GM12878 (cell line): ENCODE data around the gene EAF1. TPM values are rescaled to one million over a fixed set of nuclear protein-coding genes. Genes with fewer than 3 reads are reported as not detected.
"Not testable (repeated sequence)": the region's sequence is repeated elsewhere in the genome, so short reads cannot be mapped to it uniquely, and the experiment has no call there.

Experiments
- ATAC-seq: fragments of 200-7000 bp; cut with Tn5 transposase; 3 replicates; pipeline ENCODE4 v1.9.1; 2020; ENCODE audit warnings: mild to moderate bottlenecking, moderate library complexity
- BruUV-seq: library from RNA; stranded (reverse); fragments of 400-500 nt; replicated peaks from 2 replicates; lab custom pipeline; 2021; lab: Mats Ljungman, UMichigan
- CTCF ChIA-PET: fragments of 300-600 bp; sonication (Branson Sonifier 250); formaldehyde crosslinking; extraction: SDS; loops from one replicate; lab custom pipeline; 2021; ENCODE audit warnings: inconsistent platforms; lab: Yijun Ruan, JAX
- POLR2A ChIA-PET: fragments of 350-600 bp; formaldehyde crosslinking; extraction: SDS; loops from one replicate; lab custom pipeline; 2021; ENCODE audit warnings: inconsistent platforms; lab: Charles Lee
- RAD21 ChIA-PET: fragments of 300-600 bp; sonication (Branson Sonifier 250); formaldehyde crosslinking; loops from one replicate; lab custom pipeline; 2023; ENCODE audit warnings: antibody characterized with exemption; ENCODE audit not compliant: unreplicated experiment; lab: Charles Lee
- SMC1A ChIA-PET: fragments of 300-600 bp; sonication (Branson Sonifier 250); formaldehyde crosslinking; loops from one replicate; lab custom pipeline; 2023; ENCODE audit not compliant: unreplicated experiment, uncharacterized antibody; lab: Charles Lee
- DNase-seq: peaks from one replicate; pipeline ENCODE4 v3.0.0-alpha.2; 2011; ENCODE audit warnings: low read depth, low spot score
- FAIRE-seq: peaks from 3 replicates; lab custom pipeline; 2011; peaks lifted over from hg19 to GRCh38; lab: Jason Lieb, UNC
- H2AFZ ChIP-seq: 2 replicates; pipeline ENCODE4 v1.6.0; 2011; ENCODE audit warnings: low read depth, low read length, control low read depth; ENCODE audit not compliant: control insufficient read depth
- H3K27ac ChIP-seq: 2 replicates; pipeline ENCODE4 v1.5.1; 2011; ENCODE audit warnings: control low read depth; ENCODE audit not compliant: control insufficient read depth, insufficient read depth
- H3K27me3 ChIP-seq, 2 experiments: replicated peaks in 1 of 2; 2 replicates each; pipeline versions ENCODE4 v1.6.0 to v1.6.1; 2011; ENCODE audit warnings: low read length in 1 of 2; ENCODE audit not compliant: control insufficient read depth in 2 of 2, insufficient read depth in 2 of 2
- H3K36me3 ChIP-seq, 2 experiments: 2 replicates each; pipeline ENCODE4 v1.5.1; 2011; ENCODE audit warnings: low read length in 1 of 2; ENCODE audit not compliant: control insufficient read depth in 2 of 2, insufficient read depth in 2 of 2
- H3K4me1 ChIP-seq: 2 replicates; pipeline ENCODE4 v1.6.1; 2011; ENCODE audit warnings: mild to moderate bottlenecking, low read length, moderate library complexity, mixed read lengths; ENCODE audit not compliant: control insufficient read depth, insufficient read depth
- H3K4me2 ChIP-seq: 2 replicates; pipeline ENCODE4 v1.6.0; 2011; ENCODE audit warnings: control low read depth; ENCODE audit not compliant: control insufficient read depth, insufficient read depth
- H3K4me3 ChIP-seq: fragments of 200-600 bp; sonication (generic); 2 replicates; pipeline ENCODE4 v1.5.1; 2016
- H3K79me2 ChIP-seq: 2 replicates; pipeline ENCODE4 v1.6.0; 2011; ENCODE audit warnings: low read length; ENCODE audit not compliant: control insufficient read depth, insufficient read depth
- H3K9ac ChIP-seq: 2 replicates; pipeline ENCODE4 v1.8.0; 2011; ENCODE audit warnings: low read length, control low read depth, mixed read lengths; ENCODE audit not compliant: control insufficient read depth, insufficient read depth
- H3K9me3 ChIP-seq: replicated peaks from 3 replicates; pipeline ENCODE4 v1.5.1; 2011; ENCODE audit warnings: mild to moderate bottlenecking, low read length; ENCODE audit not compliant: control insufficient read depth, insufficient read depth
- H4K20me1 ChIP-seq: 2 replicates; pipeline ENCODE4 v1.6.0; 2011; ENCODE audit not compliant: control insufficient read depth, insufficient read depth
- IKZF1 ChIP-seq: fragments of 450-650 bp; conservative IDR thresholded peaks from 2 replicates; pipeline ENCODE4 v1.6.1; 2017; ENCODE audit warnings: antibody characterized with exemption, mild to moderate bottlenecking
- IKZF2 ChIP-seq, 2 experiments: fragments of 450-650 bp; IDR thresholded peaks; 2 replicates each; pipeline ENCODE4 v1.6.1; 2017; ENCODE audit warnings: mild to moderate bottlenecking in 2 of 2, moderate library complexity in 2 of 2
- KDM1A ChIP-seq: fragments of 200-600 bp; sonication (generic); IDR thresholded peaks from 2 replicates; pipeline ENCODE4 v1.6.1; 2016; ENCODE audit warnings: borderline replicate concordance
- MEF2B ChIP-seq: fragments of 450-650 bp; IDR thresholded peaks from 2 replicates; pipeline ENCODE4 v1.6.1; 2018; ENCODE audit warnings: mild to moderate bottlenecking, moderate library complexity; ENCODE audit not compliant: partially characterized antibody, poor library complexity, severe bottlenecking
- MXI1 ChIP-seq: fragments of 150-350 bp; IDR thresholded peaks from 2 replicates; pipeline ENCODE4 v1.6.1; 2011; ENCODE audit warnings: low read depth, mild to moderate bottlenecking, inconsistent platforms, low read length, improper control_type of control experiment
- RELB ChIP-seq: fragments of 450-650 bp; IDR thresholded peaks from 2 replicates; pipeline ENCODE4 v1.6.1; 2017; ENCODE audit warnings: low read depth, mild to moderate bottlenecking, moderate library complexity
- SMARCA5 ChIP-seq: fragments of 450-650 bp; IDR thresholded peaks from 2 replicates; pipeline ENCODE4 v1.6.1; 2017; ENCODE audit warnings: mild to moderate bottlenecking
- ZBTB40 ChIP-seq: fragments of 450-650 bp; IDR thresholded peaks from 2 replicates; pipeline ENCODE4 v1.6.1; 2016; ENCODE audit warnings: mild to moderate bottlenecking, moderate library complexity, borderline replicate concordance
- ZNF217 ChIP-seq: fragments of 450-650 bp; IDR thresholded peaks from 2 replicates; pipeline ENCODE4 v1.6.1; 2017; ENCODE audit warnings: antibody characterized with exemption, mild to moderate bottlenecking
- WGBS: methylation state at CpG from one replicate; pipeline ENCODE4 v1.1.6; 2016; ENCODE audit warnings: low lambda C conversion rate; ENCODE audit not compliant: insufficient replicate concordance, insufficient coverage; ENCODE audit errors: missing lambda C conversion rate; 5-methylcytosine and 5-hydroxymethylcytosine counted together
- in situ Hi-C: fragments of 300-500 bp; cut with MboI; formaldehyde crosslinking; loops from 9 replicates; pipeline ENCODE4 v1.14.3; 2018; ENCODE audit warnings: mixed read lengths
- intact Hi-C: fragments of 100-400 bp; cut with micrococcal nuclease; formaldehyde crosslinking; loops from one replicate; pipeline ENCODE4 v1.14.2; 2022; ENCODE audit not compliant: unreplicated experiment
- polyA plus RNA-seq, 11 experiments: library from polyadenylated mRNA; depleted of rRNA in 4 of 11; unstranded in 6 of 11; stranded (reverse) in 5 of 11; fragments of >200 nt; fragmentation: Nextera tagmentation in 4 of 11; fragmentation: Illumina TruSeq in 1 of 11; extraction: Ambion mirVana in 4 of 11; extraction: Trizol in 1 of 11; gene quantifications; 1 replicate in 1 of 11; 2 replicates in 10 of 11; pipeline versions ENCODE4 v1.2.1 to v1.2.3, GENCODE V29; 2011 to 2016; ENCODE audit warnings: inconsistent platforms in 2 of 11, missing spikeins in 2 of 11, low read depth in 1 of 11
- total RNA-seq, 4 experiments: library from RNA; depleted of rRNA in 3 of 4; stranded (reverse); fragments of >200 nt in 3 of 4; fragmentation: Illumina TruSeq in 1 of 4; extraction: Trizol in 1 of 4; gene quantifications; 2 replicates each; pipeline versions ENCODE4 v1.2.1 to v1.2.3, GENCODE V29; 2013 to 2021
- TF ChIP-seq, protein P1 (sequence below): fragments of 450-650 bp; IDR thresholded peaks from 2 replicates; pipeline ENCODE4 v1.6.1; 2016; ENCODE audit warnings: mild to moderate bottlenecking

Gene EAF1
- total and polyA plus RNA-seq, 10 of the 15 experiments (the other 5 are each of a cell fraction or from before 2014, with no cell fraction given) = 6.8 to 21.6 (median 15.6) TPM

DNA sequence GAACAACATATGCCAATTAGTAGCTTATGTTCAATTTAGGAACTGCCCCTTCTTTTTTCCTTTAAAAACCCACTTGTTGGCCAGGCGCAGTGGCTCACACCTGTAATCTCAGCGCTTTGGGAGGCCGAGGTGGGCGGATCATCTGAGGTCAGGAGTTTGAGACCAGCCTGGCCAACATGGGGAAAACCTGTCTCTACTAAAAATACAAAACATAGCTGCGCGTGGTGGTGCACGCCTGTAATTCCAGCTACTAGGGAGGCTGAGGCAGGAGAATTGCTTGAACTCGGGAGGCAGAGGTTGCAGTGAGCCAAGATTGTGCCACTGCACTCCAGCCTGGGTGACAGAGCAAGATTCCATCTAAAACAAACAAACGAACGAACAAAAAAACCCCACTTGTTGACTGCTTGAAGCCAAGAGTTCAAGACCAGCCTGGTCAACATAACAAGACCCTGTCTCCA is 42.1 kb upstream of the EAF1 start:
- H3K27me3 ChIP-seq, H3K36me3 ChIP-seq, H4K20me1 ChIP-seq, in situ Hi-C loops, H2AFZ ChIP-seq, H3K9me3 ChIP-seq, BruUV-seq, FAIRE-seq, H3K79me2 ChIP-seq, DNase-seq: not testable (repeated sequence)
- Histone ChIP-seq H3K4me2 (peak overlapping the region; percentile 73), H3K9ac (peak overlapping the region; percentile 19; the same call in 1 of the 2 replicates), H3K27ac (peak overlapping the region; percentile 93), H3K4me1 (peaks cover 71% of the 10 kb centered on the region), H3K4me3 (peak overlapping the region; percentile 29; the same call in 1 of the 2 replicates)
- ChIA-PET POLR2A (interaction anchor here (0.6 to 3.3 kb wide), 11 partner anchors 11 to 178 kb away, joined by 3 to 13 read pairs (median 5); partner anchors contain the start of gene SH3BP5), RAD21 (interaction anchor here (0.9 to 3.3 kb wide), 23 partner anchors 13 to 412 kb away, joined by 3 to 35 read pairs (median 6); partner anchors contain the start of genes ANKRD28 and CAPN7), CTCF (interaction anchor here (1.0 to 6.3 kb wide), 14 partner anchors 14 to 245 kb away, joined by 3 to 98 read pairs (median 8); partner anchors contain the start of gene SH3BP5), SMC1A (interaction anchor here (0.8 to 6.4 kb wide), 24 partner anchors 9 to 412 kb away, joined by 3 to 69 read pairs (median 6); no protein-coding TSS in a partner anchor)
- WGBS = 11% methylated on average over 10 of the region's 10 CpGs
- TF ChIP-seq IKZF1 (0 out of 2 replicates have a peak, but pooled peaks have one; percentile 9), MXI1 (peak; percentile 12; the same call in 1 of the 2 replicates), SMARCA5 (peak; percentile 66; the same call in 1 of the 2 replicates), MEF2B (peak; percentile 8), KDM1A (0 out of 2 replicates have a peak, but pooled peaks have one; percentile 72), ZBTB40 (peak; percentile 35; the same call in 1 of the 2 replicates), RELB (peak; percentile 52; the same call in 1 of the 2 replicates), IKZF2 (IDR thresholded peaks at IDR 0.05) (peak in 1 of 2 experiments; percentile 27; a peak in 2 of 4 replicates), ZNF217 (peak; percentile 87)
- TF ChIP-seq, protein P1, sequence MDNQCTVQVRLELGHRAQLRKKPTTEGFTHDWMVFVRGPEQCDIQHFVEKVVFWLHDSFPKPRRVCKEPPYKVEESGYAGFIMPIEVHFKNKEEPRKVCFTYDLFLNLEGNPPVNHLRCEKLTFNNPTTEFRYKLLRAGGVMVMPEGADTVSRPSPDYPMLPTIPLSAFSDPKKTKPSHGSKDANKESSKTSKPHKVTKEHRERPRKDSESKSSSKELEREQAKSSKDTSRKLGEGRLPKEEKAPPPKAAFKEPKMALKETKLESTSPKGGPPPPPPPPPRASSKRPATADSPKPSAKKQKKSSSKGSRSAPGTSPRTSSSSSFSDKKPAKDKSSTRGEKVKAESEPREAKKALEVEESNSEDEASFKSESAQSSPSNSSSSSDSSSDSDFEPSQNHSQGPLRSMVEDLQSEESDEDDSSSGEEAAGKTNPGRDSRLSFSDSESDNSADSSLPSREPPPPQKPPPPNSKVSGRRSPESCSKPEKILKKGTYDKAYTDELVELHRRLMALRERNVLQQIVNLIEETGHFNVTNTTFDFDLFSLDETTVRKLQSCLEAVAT = 0 out of 2 replicates have a peak, but pooled peaks have one; percentile 11
- intact Hi-C loops = loop anchor here (2.0 kb wide), 1 partner anchor 14 kb away; no protein-coding TSS in a partner anchor
- peak; percentile 18 for ATAC-seq
